ENCODE measurements around the gene HMGCLL1. TPM values are rescaled to one million over a fixed set of nuclear protein-coding genes. Genes with fewer than 3 reads are reported as not detected.

The HMGCLL1 gene
- total and polyA plus RNA-seq, 2 donors (not counting 3 experiments of a cell fraction or from before 2014, with no cell fraction given) = not detected

- Histone ChIP-seq H3K36me3 (ENCODE audit: control insufficient read depth in 2 of 2, extremely low read depth in 1 of 2, insufficient read depth in 2 of 2, low read length in 2 of 2) (no peaks in the 10 kb centered on the region), H3K4me3 (replicated peaks in 1 of 3; ENCODE audit: insufficient read depth in 1 of 3, low read depth in 1 of 3, low read length in 3 of 3) (no peak overlapping the region), H3K9ac (replicated peaks; ENCODE audit: extremely low read depth, insufficient read depth, low read length) (no peak overlapping the region), H3K9me1 (replicated peaks; ENCODE audit: control insufficient read depth, extremely low read depth, insufficient read depth, low read length) (no peaks in the 10 kb centered on the region), H3K27ac (ENCODE audit: insufficient read depth, low read depth, low read length) (no peak overlapping the region), H3K79me2 (ENCODE audit: control insufficient read depth, insufficient read depth, low read length) (no peaks in the 10 kb centered on the region), H3K4me1 (ENCODE audit: control insufficient read depth, extremely low read depth, insufficient read depth, low read length) (no peaks in the 10 kb centered on the region), H3K4me2 (ENCODE audit: insufficient read depth, low read length) (no peak overlapping the region), H4K20me1 (replicated peaks; ENCODE audit: control insufficient read depth, extremely low read depth, insufficient read depth, low read length) (no peaks in the 10 kb centered on the region), H3K27me3 (ENCODE audit: control insufficient read depth in 2 of 2, insufficient read depth in 2 of 2, low read length in 2 of 2) (no peaks in the 10 kb centered on the region), H2AFZ (ENCODE audit: low read depth, low read length) (no peak overlapping the region), H3K9me3 (replicated peaks; ENCODE audit: control insufficient read depth, insufficient read depth, low read length) (no peaks in the 10 kb centered on the region)
- intact Hi-C loops (cut with micrococcal nuclease) (no loop called here), dilution Hi-C loops (cut with MboI; ENCODE audit: extremely low pct_ligation_motif_present, low sequenced_read_pairs) (no loop called here)
- DNase-seq (ENCODE audit: low read depth, low spot score) (no peak), FAIRE-seq (no peak)
- TF ChIP-seq JUN (IDR thresholded peaks at IDR 0.05; ENCODE audit: borderline replicate concordance, insufficient read depth, insufficient read length, low read depth) = no peak
- no peak for TF ChIP-seq FOS (IDR thresholded peaks at IDR 0.05; ENCODE audit: borderline replicate concordance, insufficient read depth, low read length)
- TF ChIP-seq, protein P1, sequence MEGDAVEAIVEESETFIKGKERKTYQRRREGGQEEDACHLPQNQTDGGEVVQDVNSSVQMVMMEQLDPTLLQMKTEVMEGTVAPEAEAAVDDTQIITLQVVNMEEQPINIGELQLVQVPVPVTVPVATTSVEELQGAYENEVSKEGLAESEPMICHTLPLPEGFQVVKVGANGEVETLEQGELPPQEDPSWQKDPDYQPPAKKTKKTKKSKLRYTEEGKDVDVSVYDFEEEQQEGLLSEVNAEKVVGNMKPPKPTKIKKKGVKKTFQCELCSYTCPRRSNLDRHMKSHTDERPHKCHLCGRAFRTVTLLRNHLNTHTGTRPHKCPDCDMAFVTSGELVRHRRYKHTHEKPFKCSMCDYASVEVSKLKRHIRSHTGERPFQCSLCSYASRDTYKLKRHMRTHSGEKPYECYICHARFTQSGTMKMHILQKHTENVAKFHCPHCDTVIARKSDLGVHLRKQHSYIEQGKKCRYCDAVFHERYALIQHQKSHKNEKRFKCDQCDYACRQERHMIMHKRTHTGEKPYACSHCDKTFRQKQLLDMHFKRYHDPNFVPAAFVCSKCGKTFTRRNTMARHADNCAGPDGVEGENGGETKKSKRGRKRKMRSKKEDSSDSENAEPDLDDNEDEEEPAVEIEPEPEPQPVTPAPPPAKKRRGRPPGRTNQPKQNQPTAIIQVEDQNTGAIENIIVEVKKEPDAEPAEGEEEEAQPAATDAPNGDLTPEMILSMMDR (IDR thresholded peaks at IDR 0.05; ENCODE audit: extremely low read depth in 1 of 2, insufficient read depth in 1 of 2, low read depth in 1 of 2, low read length in 2 of 2) = no peak
- no TSS peak for BruUV-seq (replicated peaks)
- POLR2A ChIA-PET = no interaction called here
- CTCF ChIA-PET = interaction anchor here (0.9 kb wide), 1 partner anchor 9 kb away, joined by 3 read pairs; no protein-coding TSS in a partner anchor
Measured at GRCh38 chr6:55410674-55411073, 168.3 kb downstream of the HMGCLL1 start.

DNA sequence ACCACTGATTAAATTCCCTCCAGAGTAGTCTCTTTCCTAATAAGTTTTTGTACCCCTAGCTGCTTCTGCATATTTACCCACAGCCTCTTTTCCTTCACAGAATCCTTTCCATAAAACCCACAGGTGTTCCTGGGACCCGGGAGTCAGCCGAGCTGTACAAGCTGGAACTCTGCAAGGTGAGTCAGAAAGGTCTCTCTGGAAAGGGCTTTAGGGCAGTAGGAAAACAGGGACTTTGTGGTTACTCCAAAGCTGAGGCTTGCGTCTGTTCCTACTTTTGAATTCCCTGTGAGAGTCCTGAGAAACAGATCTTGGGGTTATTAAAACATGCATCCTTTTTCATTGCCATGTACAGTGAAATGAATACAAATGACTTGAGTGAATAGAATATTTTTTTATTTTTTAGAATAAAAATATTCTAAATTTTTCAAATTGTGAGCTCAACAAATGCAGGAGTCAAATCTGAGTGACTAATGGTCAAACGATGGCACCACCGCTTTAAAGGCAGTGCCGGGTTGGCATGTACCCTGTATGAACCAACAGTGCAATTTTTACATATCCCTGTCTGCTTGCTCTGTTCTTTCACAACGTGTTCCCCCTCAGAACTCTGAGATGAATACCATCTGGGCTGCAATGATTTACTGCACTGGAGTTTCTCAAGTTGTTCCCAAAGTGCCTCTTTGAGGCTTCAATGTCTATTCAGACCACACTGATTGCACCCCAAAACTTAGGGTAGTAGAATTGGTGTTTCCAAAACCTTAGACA is 173.3 kb downstream of the HMGCLL1 start:
- Histone ChIP-seq H3K36me3 (ENCODE audit: control insufficient read depth in 2 of 2, extremely low read depth in 1 of 2, insufficient read depth in 2 of 2, low read length in 2 of 2) (no peaks in the 10 kb centered on the region), H3K4me3 (replicated peaks in 1 of 3; ENCODE audit: insufficient read depth in 1 of 3, low read depth in 1 of 3, low read length in 3 of 3) (no peak overlapping the region), H4K20me1 (replicated peaks; ENCODE audit: control insufficient read depth, extremely low read depth, insufficient read depth, low read length) (no peaks in the 10 kb centered on the region), H3K4me2 (ENCODE audit: insufficient read depth, low read length) (no peak overlapping the region), H3K27me3 (ENCODE audit: control insufficient read depth in 2 of 2, insufficient read depth in 2 of 2, low read length in 2 of 2) (no peaks in the 10 kb centered on the region), H2AFZ (ENCODE audit: low read depth, low read length) (no peak overlapping the region), H3K27ac (ENCODE audit: insufficient read depth, low read depth, low read length) (no peak overlapping the region), H3K9me3 (replicated peaks; ENCODE audit: control insufficient read depth, insufficient read depth, low read length) (no peaks in the 10 kb centered on the region), H3K9me1 (replicated peaks; ENCODE audit: control insufficient read depth, extremely low read depth, insufficient read depth, low read length) (no peaks in the 10 kb centered on the region), H3K79me2 (ENCODE audit: control insufficient read depth, insufficient read depth, low read length) (no peaks in the 10 kb centered on the region), H3K4me1 (ENCODE audit: control insufficient read depth, extremely low read depth, insufficient read depth, low read length) (no peaks in the 10 kb centered on the region), H3K9ac (replicated peaks; ENCODE audit: extremely low read depth, insufficient read depth, low read length) (no peak overlapping the region)
- DNase-seq (ENCODE audit: low read depth, low spot score) (no peak), FAIRE-seq (no peak)
- TF ChIP-seq FOS (IDR thresholded peaks at IDR 0.05; ENCODE audit: borderline replicate concordance, insufficient read depth, low read length) = no peak
- TF ChIP-seq, protein P1 (IDR thresholded peaks at IDR 0.05; ENCODE audit: extremely low read depth in 1 of 2, insufficient read depth in 1 of 2, low read depth in 1 of 2, low read length in 2 of 2) = no peak
- TF ChIP-seq MAX (IDR thresholded peaks at IDR 0.05; ENCODE audit: insufficient read depth, insufficient read length) = no peak
- TF ChIP-seq POLR2A (IDR thresholded peaks at IDR 0.05; ENCODE audit: low read depth, low read length) = no peak
- no peak for TF ChIP-seq JUN (IDR thresholded peaks at IDR 0.05; ENCODE audit: borderline replicate concordance, insufficient read depth, insufficient read length, low read depth)
- no peak for TF ChIP-seq POLR2AphosphoS5 (IDR thresholded peaks at IDR 0.05; ENCODE audit: insufficient read depth, low read depth, low read length)
- no peak for TF ChIP-seq EZH2 (IDR thresholded peaks at IDR 0.05; ENCODE audit: borderline replicate concordance, low read depth, low read length, severe bottlenecking)
- TF ChIP-seq GATA2 (IDR thresholded peaks at IDR 0.05; ENCODE audit: insufficient read depth, insufficient read length, low read depth, low read length) = no peak
- no peak for TF ChIP-seq MYC (IDR thresholded peaks at IDR 0.05; ENCODE audit: low read depth, low read length)
- ChIA-PET CTCF (no interaction called here), POLR2A (no interaction called here)
- no TSS peak for BruUV-seq (replicated peaks)
- dilution Hi-C loops (cut with MboI; ENCODE audit: extremely low pct_ligation_motif_present, low sequenced_read_pairs) (no loop called here), intact Hi-C loops (cut with micrococcal nuclease) (no loop called here)
